GM13977 (cell line): ENCODE results near the gene SLX4IP.
A peak's percentile ranks its signal among the peaks of the same experiment; 100 is the strongest.

Experiments
- DNase-seq: peaks from one replicate; pipeline ENCODE4 v3.0.0; 2012; ENCODE audit warnings: low spot score
- CTCF ChIP-seq: IDR thresholded peaks from 2 replicates; pipeline ENCODE4 v1.5.1; 2012; ENCODE audit warnings: mild to moderate bottlenecking, control low read depth; ENCODE audit not compliant: insufficient read depth; ENCODE audit errors: extremely low read depth, missing control alignments
- in situ Hi-C: fragments of 300-500 bp; cut with MboI; formaldehyde crosslinking; loops from one replicate; pipeline ENCODE4 v1.12.0; 2022; ENCODE audit warnings: low sequenced_read_pairs, low pct_unique_long_range_greater_than_20kb, mixed read lengths, inconsistent platforms; ENCODE audit not compliant: unreplicated experiment

SLX4IP gene

DNA sequence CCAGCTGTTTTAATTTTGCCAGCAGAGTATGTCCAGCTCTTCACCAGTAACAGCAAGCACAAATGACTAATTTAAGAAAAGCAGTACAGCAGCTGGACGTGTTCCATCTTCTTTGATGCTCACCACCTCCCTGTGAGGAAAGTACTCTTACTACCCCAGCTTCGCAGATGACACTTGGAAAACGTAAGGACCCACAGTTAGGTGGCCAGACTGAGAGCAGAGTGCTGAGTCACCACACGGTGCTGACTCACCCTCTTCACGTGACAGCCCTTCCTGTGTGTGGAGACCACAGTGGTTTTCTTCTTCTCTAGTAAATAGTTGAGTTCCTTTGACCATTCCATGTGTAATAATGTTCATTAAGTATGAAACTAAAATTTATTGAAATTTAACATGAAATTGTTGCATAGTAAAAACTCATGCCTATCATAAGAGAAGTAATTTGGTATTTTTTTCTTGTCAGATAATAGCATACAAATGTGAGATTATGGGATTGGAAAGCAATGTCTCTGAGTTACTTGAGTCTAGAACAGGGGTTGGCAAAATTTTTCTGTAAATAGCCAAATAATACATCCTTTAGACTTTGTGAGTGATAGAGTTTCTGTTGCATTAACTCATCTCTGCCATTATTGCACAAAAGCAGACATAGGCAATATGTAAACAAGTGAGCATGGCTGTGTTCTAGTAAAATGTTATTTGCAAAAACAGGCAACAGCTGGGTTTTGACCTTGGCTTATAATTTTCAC lies 76.6 kb downstream of the SLX4IP start:
- peak; percentile 73 for DNase-seq
- in situ Hi-C loops: no loop called here
- no peak for TF ChIP-seq CTCF

DNA sequence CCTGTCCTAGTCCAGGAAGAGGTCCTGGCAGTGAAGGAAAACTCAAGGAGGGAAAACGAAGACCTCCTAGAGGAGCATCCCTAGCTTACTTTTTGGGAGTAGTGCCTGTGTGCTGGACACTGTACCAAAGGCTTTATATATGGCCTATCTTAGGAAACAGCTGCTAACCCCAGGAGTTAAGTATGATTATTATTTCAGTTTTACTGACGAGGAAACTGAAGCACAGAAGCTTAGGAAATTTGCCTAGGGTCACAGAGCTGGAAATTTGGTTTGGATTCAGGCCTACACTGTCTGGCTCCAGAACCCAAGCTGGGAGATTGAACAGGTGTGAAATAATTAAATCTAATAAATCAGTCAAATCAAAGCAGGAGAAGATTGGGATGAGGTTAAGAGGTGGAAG lies 78.0 kb downstream of the SLX4IP start:
- no peak for DNase-seq
- in situ Hi-C loops: no loop called here
- no peak for TF ChIP-seq CTCF

GRCh38 chr20:10513931-10514575 lies 78.9 kb downstream of the SLX4IP start:
- no peak for TF ChIP-seq CTCF
- in situ Hi-C loops: no loop called here
- peak; percentile 18 for DNase-seq

DNA sequence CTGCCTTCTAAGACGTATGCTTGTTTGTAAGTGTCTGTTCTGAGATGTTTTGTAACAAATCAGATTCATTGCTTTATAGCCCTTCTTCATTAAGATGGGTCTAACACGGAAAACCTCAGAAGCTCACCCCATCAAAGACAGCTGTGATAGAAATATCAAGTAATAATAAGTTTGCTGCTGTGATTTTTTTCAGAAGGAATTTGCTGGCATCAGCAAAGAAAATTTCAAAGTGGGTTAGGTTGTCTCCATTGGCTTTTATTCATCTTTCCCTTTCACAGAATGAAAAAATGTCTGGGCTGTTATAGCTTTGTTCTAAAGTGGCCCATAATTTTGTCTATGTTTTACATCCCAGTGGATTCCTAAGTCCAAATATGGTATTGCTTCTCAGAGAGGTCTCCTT lies 81.4 kb downstream of the SLX4IP start:
- in situ Hi-C loops: no loop called here
- no peak for TF ChIP-seq CTCF
- no peak for DNase-seq

DNA sequence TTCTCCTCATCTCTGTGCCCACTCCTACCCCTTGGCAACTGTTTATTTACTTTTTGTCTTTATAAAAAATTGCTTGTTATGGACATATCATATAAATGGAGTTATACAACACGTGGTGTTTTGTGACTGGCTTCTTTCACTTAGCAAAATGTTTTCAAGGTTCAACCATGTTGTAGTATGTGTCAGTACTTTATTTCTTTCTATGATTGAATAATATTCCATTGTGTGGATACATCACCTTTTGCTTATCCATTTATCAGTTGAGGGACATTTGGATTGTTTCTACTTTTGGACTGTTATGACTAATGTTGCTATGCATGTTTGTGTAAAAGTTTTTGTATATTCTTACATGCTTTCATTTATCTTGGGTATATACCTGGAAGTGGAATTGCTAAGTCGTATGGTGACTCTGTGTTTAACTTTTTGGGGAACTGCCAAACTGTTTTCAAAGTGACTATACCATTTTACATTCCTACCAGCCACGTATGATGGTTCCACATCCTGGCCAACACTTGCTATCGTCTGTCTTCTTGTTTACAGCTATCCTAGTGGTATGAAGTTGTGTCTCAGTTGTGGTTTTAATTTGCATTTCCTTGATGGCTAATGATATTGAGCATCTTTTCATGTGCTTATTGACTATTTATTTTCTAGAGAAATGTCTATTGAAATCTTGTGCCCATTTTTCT lies 84.4 kb downstream of the SLX4IP start:
- DNase-seq: no peak
- in situ Hi-C loops: no loop called here
- no peak for TF ChIP-seq CTCF

GRCh38 chr20:10520528-10520927 lies 85.4 kb downstream of the SLX4IP start:
- no peak for DNase-seq
- in situ Hi-C loops: no loop called here
- TF ChIP-seq CTCF: no peak
